Duodenal mucosa (tissue), 2 donors: ENCODE measurements around the gene SKAP1.

ENCODE experiments used
- H3K27ac ChIP-seq: one replicate; pipeline ENCODE4 v1.7.0; 2013; ENCODE audit warnings: low read depth, low read length
- H3K27me3 ChIP-seq, 2 donors: one replicate each; pipeline ENCODE4 v1.7.0; 2013; ENCODE audit warnings: low read length in 2 of 2, control low read depth in 1 of 2; ENCODE audit not compliant: insufficient read depth in 2 of 2, control insufficient read depth in 1 of 2
- H3K36me3 ChIP-seq, 2 donors: one replicate each; pipeline ENCODE4 v1.7.0; 2013; ENCODE audit warnings: low read length in 2 of 2, control low read depth in 1 of 2; ENCODE audit not compliant: insufficient read depth in 2 of 2, control insufficient read depth in 1 of 2
- H3K4me1 ChIP-seq, 2 donors: one replicate each; pipeline ENCODE4 v1.7.0; 2013; ENCODE audit warnings: low read length in 2 of 2, control low read depth in 1 of 2; ENCODE audit not compliant: insufficient read depth in 2 of 2, control insufficient read depth in 1 of 2
- H3K4me3 ChIP-seq, 2 donors: one replicate each; pipeline ENCODE4 v1.7.0; 2013; ENCODE audit warnings: low read length in 2 of 2, low read depth in 1 of 2
- H3K9ac ChIP-seq, 2 donors: one replicate each; pipeline ENCODE4 v1.7.0; 2013; ENCODE audit warnings: low read length in 2 of 2, low read depth in 1 of 2
- H3K9me3 ChIP-seq, 2 donors: one replicate each; pipeline ENCODE4 v1.7.0; 2013; ENCODE audit warnings: low read length in 2 of 2, control low read depth in 1 of 2; ENCODE audit not compliant: control insufficient read depth in 1 of 2

SKAP1 gene

DNA sequence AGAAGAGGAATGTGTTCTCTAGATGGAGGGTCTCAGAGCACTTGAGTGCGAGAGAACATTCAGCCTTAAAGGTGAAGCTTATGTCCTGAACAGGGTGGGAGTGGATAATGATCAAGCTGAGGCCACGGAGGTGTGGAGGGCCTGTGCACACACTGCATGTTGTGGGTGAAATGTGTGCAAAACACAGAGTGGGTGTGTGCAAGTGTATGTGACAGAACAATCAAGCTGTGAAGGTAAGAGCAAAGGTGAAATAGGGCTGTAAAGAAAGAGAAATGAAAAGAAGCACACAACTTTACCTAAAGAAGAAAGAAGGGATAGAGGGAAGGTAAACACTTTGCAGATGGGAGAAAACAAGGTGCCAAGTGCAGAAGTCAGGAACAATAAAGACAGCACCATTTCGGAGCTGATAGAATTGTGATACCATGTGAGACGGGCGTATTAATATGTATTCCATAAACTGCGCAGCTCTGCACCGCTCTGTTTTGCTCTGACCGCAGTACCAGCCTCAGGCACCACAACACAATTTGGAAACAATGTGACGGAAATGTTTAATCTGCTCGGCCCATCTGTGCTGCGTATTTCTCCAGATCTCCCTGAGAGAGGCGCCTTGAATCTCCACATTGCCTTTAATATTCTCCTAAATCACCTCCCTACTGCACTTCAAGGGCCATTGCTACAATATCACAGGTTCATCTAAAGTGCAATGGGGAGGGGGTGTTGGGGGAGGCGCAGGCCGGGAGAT lies 281.8 kb downstream of the SKAP1 start:
- H3K9ac ChIP-seq: no peak overlapping the region

DNA sequence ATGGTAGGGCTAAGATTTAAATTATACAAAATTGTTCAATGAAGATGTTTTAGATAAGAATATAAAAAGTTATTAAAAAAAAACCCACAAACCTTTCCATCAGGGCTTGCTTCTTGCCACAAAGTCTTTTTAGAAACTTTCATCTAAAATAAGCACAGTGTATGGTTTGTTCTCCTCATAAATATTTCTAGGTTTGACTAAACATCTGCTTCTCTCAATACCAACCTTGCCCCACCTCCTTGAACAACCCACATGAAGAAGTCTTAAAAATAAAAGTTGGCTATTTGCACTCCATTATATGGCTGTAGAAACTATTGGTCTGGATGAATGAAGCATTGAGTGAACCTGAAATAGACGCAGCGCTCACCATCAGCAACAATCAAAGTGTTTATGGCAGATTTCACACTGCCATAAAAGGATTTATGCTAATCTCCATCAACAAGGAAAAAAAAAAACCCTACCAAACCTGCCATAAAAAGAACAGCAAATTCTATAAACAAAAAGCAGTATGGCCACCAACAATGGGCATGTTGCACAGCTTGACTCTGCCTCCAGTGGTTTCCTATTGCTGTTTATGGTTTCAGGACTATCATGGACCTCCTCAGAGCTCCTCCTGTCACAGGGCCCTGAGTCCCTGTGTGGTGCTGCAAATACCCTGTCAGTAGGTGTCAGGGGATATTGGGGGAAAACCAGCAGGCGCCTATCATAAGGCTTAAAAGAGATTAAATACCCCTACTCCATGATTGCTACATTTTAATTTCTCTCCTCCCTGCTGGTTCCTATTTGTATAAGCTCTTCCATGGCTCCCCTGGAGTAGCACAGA lies 284.8 kb downstream of the SKAP1 start:
- Histone ChIP-seq H3K36me3 (no peaks in the 10 kb centered on the region), H3K9ac (no peak overlapping the region), H3K4me1 (no peaks in the 10 kb centered on the region), H3K27me3 (peaks cover 28 to 42% of the 10 kb centered on the region in 2 donors), H3K4me3 (no peak overlapping the region), H3K27ac (no peak overlapping the region), H3K9me3 (no peaks in the 10 kb centered on the region)

More for the DNA sequence above, 281.8 kb downstream of the SKAP1 start:
- peaks cover 41 to 58% of the 10 kb centered on the region in 2 donors for H3K27me3 ChIP-seq
- no peak overlapping the region for H3K4me3 ChIP-seq
- H3K36me3 ChIP-seq: no peaks in the 10 kb centered on the region
- peaks cover 0 to under 1% of the 10 kb centered on the region in 2 donors for H3K4me1 ChIP-seq
- no peaks in the 10 kb centered on the region for H3K9me3 ChIP-seq
- H3K27ac ChIP-seq: no peak overlapping the region

DNA sequence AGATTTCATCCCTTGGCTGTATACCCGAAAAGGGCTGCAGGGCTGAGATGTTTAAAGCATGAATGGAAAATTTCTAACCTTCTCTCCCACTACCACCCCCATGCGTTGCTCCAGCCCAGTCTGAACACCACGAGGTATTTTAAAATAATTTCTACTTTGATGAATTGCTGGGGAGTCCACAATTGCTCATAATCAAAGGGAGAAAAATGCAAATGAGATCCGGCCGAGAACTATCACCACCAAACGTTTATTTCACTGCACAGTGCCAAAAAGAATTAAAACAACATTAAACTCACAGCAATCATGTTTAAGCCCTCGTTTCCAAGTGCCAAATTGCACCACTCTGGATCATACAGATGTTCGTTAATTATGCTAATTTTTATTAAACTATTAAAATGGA lies 285.8 kb downstream of the SKAP1 start:
- Histone ChIP-seq H3K4me1 (no peaks in the 10 kb centered on the region), H3K36me3 (no peaks in the 10 kb centered on the region), H3K4me3 (no peak overlapping the region), H3K27ac (no peak overlapping the region), H3K27me3 (peaks cover 19 to 33% of the 10 kb centered on the region in 2 donors), H3K9me3 (no peaks in the 10 kb centered on the region), H3K9ac (no peak overlapping the region)

DNA sequence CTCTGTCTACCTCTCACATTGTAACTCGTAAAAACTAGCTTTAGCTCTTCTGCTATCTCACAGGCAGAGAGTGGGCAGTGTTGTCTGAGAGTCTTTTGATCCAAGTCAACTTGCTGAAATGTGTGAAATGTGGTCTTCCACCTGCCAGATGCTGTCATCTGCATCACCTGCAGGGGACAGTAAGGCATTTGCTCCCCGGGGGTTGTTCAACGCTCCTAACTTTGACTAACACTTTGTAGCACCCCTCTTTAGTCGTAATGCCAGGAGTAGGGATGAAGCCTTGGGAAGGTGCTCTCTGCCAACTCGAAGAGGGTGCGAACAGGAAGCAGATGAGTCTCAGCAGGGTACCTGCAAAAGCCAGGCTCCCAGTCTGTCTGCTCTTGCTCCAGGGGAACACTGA lies 286.4 kb downstream of the SKAP1 start:
- Histone ChIP-seq H3K36me3 (no peaks in the 10 kb centered on the region), H3K9me3 (no peaks in the 10 kb centered on the region), H3K4me3 (no peak overlapping the region), H3K27ac (no peak overlapping the region), H3K4me1 (no peaks in the 10 kb centered on the region), H3K9ac (no peak overlapping the region), H3K27me3 (peaks cover 16 to 29% of the 10 kb centered on the region in 2 donors)

DNA sequence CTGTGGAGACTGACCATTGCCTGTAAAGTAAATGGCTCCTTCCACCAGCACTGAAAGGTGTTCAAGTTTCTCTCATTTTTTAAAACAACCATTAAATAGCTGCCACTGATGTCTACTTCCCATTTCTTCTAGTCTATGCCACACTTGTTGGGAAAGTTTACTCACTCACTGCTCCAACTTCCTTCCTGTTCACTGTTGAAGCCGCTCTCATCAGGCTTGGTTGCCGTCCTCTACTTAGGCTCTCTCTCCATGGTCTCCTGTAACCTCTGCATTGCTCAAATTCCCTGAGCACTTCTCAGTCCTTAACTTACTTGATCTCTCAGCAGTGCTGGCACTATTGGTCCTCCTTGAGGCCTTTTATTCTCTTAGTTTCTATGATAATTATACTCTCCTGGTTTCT lies 290.1 kb downstream of the SKAP1 start:
- no peak overlapping the region for H3K9ac ChIP-seq
- H3K27ac ChIP-seq: no peak overlapping the region
- H3K4me1 ChIP-seq: no peaks in the 10 kb centered on the region
- no peak overlapping the region for H3K4me3 ChIP-seq
- peaks cover 7 to 19% of the 10 kb centered on the region in 2 donors for H3K27me3 ChIP-seq
- no peaks in the 10 kb centered on the region for H3K9me3 ChIP-seq
- H3K36me3 ChIP-seq: no peaks in the 10 kb centered on the region

DNA sequence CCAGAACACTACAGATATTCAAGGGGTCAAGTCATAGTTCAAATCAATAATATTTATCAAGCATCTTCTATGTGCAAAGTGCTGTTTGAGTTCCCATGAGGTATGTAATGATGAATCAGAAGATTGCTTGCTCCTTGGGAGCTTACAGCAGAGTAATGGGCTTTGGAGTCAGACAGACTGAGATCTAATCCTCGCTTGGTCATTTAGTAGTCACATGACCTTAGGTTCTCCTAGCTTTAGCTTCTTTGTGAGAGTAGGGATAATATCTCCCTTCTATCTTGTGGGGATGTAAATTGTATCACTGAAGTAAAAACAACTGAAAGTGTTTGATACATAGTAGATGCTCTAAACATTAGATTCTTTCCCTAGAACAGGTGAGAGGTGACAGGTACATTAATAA lies 292.4 kb downstream of the SKAP1 start:
- Histone ChIP-seq H3K9me3 (no peaks in the 10 kb centered on the region), H3K36me3 (no peaks in the 10 kb centered on the region), H3K27ac (no peak overlapping the region), H3K9ac (no peak overlapping the region), H3K4me3 (no peak overlapping the region), H3K4me1 (no peaks in the 10 kb centered on the region), H3K27me3 (peaks cover 0 to 3% of the 10 kb centered on the region in 2 donors)

DNA sequence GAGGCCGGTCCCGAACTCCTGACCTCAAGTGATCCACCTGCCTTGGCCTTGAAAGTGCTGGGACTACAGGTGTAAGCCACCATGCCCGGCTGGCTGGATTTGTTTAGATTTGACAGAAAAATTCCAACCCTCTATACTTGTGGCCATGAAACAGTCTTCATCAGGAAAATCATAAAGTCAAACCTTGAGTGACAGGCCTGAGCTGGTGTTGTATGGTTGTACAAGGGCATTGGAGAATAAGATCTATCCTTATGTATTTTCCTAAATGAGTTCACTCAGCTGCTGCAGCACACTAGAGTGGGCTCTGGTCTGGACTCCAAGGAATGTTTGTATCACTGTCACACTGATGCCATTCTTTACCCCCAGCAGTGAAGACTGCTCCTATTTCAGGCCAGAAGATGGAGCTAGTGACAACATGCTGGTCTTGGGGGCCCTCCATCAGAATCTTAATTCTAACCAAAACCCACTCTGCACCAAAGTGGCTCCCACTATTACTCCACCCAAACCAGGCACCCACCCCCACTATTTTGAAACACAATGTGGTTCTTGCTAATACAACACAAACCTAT lies 295.0 kb downstream of the SKAP1 start:
- no peaks in the 10 kb centered on the region for H3K27me3 ChIP-seq
- H3K4me1 ChIP-seq: no peaks in the 10 kb centered on the region
- no peaks in the 10 kb centered on the region for H3K36me3 ChIP-seq
- no peak overlapping the region for H3K9ac ChIP-seq
- H3K4me3 ChIP-seq: no peak overlapping the region
- H3K9me3 ChIP-seq: no peaks in the 10 kb centered on the region
- H3K27ac ChIP-seq: no peak overlapping the region

DNA sequence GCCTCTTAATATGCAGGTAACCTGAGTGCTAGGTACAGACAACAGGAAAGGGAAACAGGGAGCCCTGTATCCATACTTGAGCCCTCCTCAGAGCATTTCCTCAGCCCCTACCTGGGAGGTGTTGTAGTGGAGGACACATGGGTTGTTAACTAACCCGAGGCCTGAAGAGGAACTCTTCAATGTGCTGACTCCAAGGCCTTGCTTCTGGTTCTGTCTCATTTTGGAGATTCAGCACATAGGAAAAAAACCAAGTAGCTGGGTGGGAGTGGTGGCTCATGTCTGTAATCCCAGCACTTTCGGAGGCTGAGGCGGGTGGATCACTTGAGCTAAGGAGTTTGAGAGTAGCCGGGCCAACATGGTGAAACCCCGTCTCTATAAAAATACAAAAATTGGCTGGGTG lies 297.6 kb downstream of the SKAP1 start:
- Histone ChIP-seq H3K4me1 (no peaks in the 10 kb centered on the region), H3K9me3 (no peaks in the 10 kb centered on the region), H3K36me3 (no peaks in the 10 kb centered on the region), H3K4me3 (no peak overlapping the region), H3K27me3 (no peaks in the 10 kb centered on the region), H3K27ac (no peak overlapping the region), H3K9ac (no peak overlapping the region)

DNA sequence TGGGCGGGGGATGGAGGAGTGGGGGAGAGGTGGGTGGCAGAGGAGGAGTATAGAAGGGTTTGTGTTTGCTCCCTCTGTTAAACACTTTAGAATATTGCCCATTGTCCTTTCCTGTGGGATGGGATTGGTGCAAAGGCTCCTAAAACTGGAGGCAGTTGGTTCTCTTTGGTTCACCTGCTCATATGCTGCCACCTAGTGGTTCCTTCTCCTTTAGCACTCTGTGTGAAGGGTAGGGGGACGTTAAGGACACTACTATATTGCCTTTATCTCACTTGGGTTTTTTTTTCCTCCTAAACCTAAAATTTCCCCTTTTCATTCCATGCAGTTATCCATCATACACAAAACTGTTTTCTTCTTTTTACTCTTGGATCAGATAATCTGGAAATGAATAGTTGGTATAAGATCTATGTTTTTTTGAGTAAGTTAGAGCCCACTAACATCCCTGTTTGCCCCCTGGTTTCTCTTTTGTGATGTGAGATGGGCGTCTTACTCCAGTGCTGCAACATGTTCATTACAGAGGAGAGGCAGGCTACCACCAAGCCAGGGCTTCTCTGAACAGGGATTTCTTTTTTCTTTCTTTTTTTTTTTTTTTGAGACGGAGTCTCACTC lies 298.7 kb downstream of the SKAP1 start:
- no peak overlapping the region for H3K4me3 ChIP-seq

DNA sequence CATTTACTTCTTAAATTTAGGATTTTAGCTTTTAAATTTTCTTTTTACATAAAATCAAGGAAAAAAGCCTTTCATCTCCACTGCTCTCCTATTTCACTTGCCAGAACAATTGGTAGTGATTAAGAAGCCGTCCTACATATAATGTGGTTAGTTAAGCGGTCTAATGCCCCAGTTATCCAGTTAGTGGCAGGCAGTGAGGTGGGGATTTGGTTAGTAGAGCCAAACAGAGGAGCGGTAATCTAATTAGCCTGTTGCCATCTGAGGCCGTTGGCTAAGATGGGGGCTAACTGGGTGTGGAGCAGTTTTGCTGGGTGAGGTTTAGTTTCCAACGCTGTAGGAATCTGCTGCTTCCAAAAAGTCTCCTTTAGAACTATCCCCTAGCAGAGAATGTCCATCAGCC lies 300.0 kb downstream of the SKAP1 start:
- H3K9me3 ChIP-seq: no peaks in the 10 kb centered on the region
- no peak overlapping the region for H3K9ac ChIP-seq
- no peaks in the 10 kb centered on the region for H3K4me1 ChIP-seq
- peaks cover 0 to 7% of the 10 kb centered on the region in 2 donors for H3K36me3 ChIP-seq
- H3K27ac ChIP-seq: no peak overlapping the region
- H3K27me3 ChIP-seq: no peaks in the 10 kb centered on the region
- H3K4me3 ChIP-seq: no peak overlapping the region

More for the DNA sequence above, 298.7 kb downstream of the SKAP1 start:
- Histone ChIP-seq H3K9me3 (no peaks in the 10 kb centered on the region), H3K4me1 (no peaks in the 10 kb centered on the region), H3K36me3 (peaks cover 0 to under 1% of the 10 kb centered on the region in 2 donors), H3K27me3 (no peaks in the 10 kb centered on the region), H3K27ac (no peak overlapping the region), H3K9ac (no peak overlapping the region)
